OCI-LY7 (cell line): Measurements from ENCODE around the gene TEX30.

ENCODE experiments used
- CTCF ChIP-seq: fragments of 200-600 bp; sonication (generic); conservative IDR thresholded peaks from 2 replicates; pipeline ENCODE4 v1.5.1; 2014; ENCODE audit warnings: mild to moderate bottlenecking, antibody characterized with exemption, low read length, moderate library complexity, mixed read lengths
- EZH2phosphoT487 ChIP-seq: fragments of 200-600 bp; sonication (generic); IDR thresholded peaks from 2 replicates; pipeline ENCODE4 v1.6.1; 2018; ENCODE audit warnings: low read depth, borderline replicate concordance, mild to moderate bottlenecking, mixed run types, antibody characterized with exemption, low read length, moderate library complexity, mixed read lengths

DNA sequence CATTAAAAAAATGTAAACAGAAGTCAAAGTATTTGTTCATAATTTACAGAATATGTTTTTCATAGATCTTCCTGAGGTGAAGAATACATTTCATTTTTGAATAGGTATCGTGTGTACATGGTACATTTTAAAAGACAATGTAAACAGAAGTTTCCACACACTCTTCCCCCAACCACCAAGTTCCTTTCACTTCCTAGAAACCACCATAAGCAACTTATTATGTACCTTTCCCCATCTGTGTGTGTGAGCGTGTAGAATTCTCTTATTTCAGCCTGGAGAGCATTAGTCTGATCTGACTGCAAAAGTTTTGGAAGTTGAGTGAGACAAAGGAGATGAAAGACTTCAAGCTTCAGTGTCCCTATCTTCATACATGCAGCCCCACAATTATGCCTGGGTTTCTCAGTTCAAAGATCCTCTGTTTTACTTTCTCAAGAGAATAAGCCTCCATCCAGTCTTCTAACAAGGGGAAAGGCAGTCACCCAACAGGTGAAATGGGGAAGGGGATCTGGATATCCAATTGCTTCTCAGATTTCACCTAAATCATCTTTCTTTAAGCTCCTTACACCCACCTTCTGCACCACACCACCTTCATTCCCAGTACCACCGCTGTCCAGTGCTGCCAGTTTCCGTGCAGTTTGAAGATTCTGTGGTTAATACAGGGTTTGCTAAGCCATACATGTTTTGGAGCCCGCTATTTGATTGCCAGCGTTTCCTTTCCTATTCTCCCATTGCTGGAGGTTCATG lies 2.1 kb downstream of the TEX30 start:
- TF ChIP-seq CTCF (no peak), EZH2phosphoT487 (no peak)
